ENCODE results near the gene SERINC3. TPM values are rescaled to one million over a fixed set of nuclear protein-coding genes. Genes with fewer than 3 reads are reported as not detected.
"Not testable (repeated sequence)": the region's sequence is repeated elsewhere in the genome, so short reads cannot be mapped to it uniquely, and the experiment has no call there.

Gene SERINC3
- total and polyA plus RNA-seq, 5 experiments from 2014 or later = 82.0 to 207 (median 163) TPM

- DNase-seq, H3K27me3 Mint-ChIP-seq, H3K4me3 Mint-ChIP-seq, POLR2A ChIA-PET, ATAC-seq, H3K9me3 Mint-ChIP-seq, H3K36me3 Mint-ChIP-seq, H3K27ac Mint-ChIP-seq: not testable (repeated sequence)
- H3K4me1 Mint-ChIP-seq = peaks cover 12 to 24% (median 23%) of the 10 kb centered on the region in 4 donors
Observed at GRCh38 chr20:44472283-44472682, 49.6 kb downstream of the SERINC3 start.

GRCh38 chr20:44471481-44471882, 50.4 kb downstream of the SERINC3 start:
- no peak overlapping the region for H3K4me3 Mint-ChIP-seq
- ATAC-seq = no peak
- DNase-seq = no peak
- H3K36me3 Mint-ChIP-seq = no peaks in the 10 kb centered on the region
- H3K27ac Mint-ChIP-seq = no peak overlapping the region
- H3K9me3 Mint-ChIP-seq = no peaks in the 10 kb centered on the region
- H3K4me1 Mint-ChIP-seq = peaks cover 5 to 16% (median 15%) of the 10 kb centered on the region in 4 donors
- H3K27me3 Mint-ChIP-seq = peaks cover 0 to 2% (median 0%) of the 10 kb centered on the region in 5 donors
- POLR2A ChIA-PET = no interaction called here

- H3K27me3 Mint-ChIP-seq = peaks cover 0 to 2% (median 0%) of the 10 kb centered on the region in 5 donors
- H3K4me3 Mint-ChIP-seq = no peak overlapping the region
- H3K36me3 Mint-ChIP-seq = no peaks in the 10 kb centered on the region
- H3K4me1 Mint-ChIP-seq = peaks cover 3 to 6% (median 5%) of the 10 kb centered on the region in 4 donors
- no peak overlapping the region for H3K27ac Mint-ChIP-seq
- POLR2A ChIA-PET = no interaction called here
- no peaks in the 10 kb centered on the region for H3K9me3 Mint-ChIP-seq
- no peak for ATAC-seq
- DNase-seq = no peak
Observed at GRCh38 chr20:44470327-44470726, 51.5 kb downstream of the SERINC3 start.

- Mint-ChIP-seq H3K9me3 (no peaks in the 10 kb centered on the region), H3K36me3 (no peaks in the 10 kb centered on the region), H3K4me3 (no peak overlapping the region), H3K4me1 (no peaks in the 10 kb centered on the region), H3K27me3 (peaks cover 0 to 2% (median 0%) of the 10 kb centered on the region in 5 donors), H3K27ac (no peak overlapping the region)
- POLR2A ChIA-PET = no interaction called here
- DNase-seq (no peak), ATAC-seq (no peak)
Observed at GRCh38 chr20:44468044-44468782, 53.7 kb downstream of the SERINC3 start.

- POLR2A ChIA-PET = no interaction called here
Observed at GRCh38 chr20:44467289-44467883, 54.5 kb downstream of the SERINC3 start.

GRCh38 chr20:44465001-44465560, 56.8 kb downstream of the SERINC3 start:
- no peak overlapping the region for H3K4me3 Mint-ChIP-seq
- ATAC-seq = no peak
- no peaks in the 10 kb centered on the region for H3K9me3 Mint-ChIP-seq
- POLR2A ChIA-PET = no interaction called here
- H3K4me1 Mint-ChIP-seq = peaks cover 0 to 2% (median 0%) of the 10 kb centered on the region in 4 donors
- peaks cover 0 to 2% (median 0%) of the 10 kb centered on the region in 5 donors for H3K27me3 Mint-ChIP-seq
- DNase-seq = no peak
- no peaks in the 10 kb centered on the region for H3K36me3 Mint-ChIP-seq
- peak overlapping the region in 1 of 10 donors; percentile 9 for H3K27ac Mint-ChIP-seq

More at GRCh38 chr20:44467289-44467883, 54.5 kb downstream of the SERINC3 start:
- no peaks in the 10 kb centered on the region for H3K4me1 Mint-ChIP-seq
- H3K4me3 Mint-ChIP-seq = no peak overlapping the region
- H3K27ac Mint-ChIP-seq = no peak overlapping the region
- ATAC-seq (no peak), DNase-seq (no peak)
- H3K27me3 Mint-ChIP-seq = peaks cover 0 to 2% (median 0%) of the 10 kb centered on the region in 5 donors
- H3K9me3 Mint-ChIP-seq = no peaks in the 10 kb centered on the region
- no peaks in the 10 kb centered on the region for H3K36me3 Mint-ChIP-seq

GRCh38 chr20:44464514-44464913, 57.4 kb downstream of the SERINC3 start:
- Mint-ChIP-seq H3K36me3 (no peaks in the 10 kb centered on the region), H3K4me1 (peaks cover 0 to 2% (median 0%) of the 10 kb centered on the region in 4 donors)

GRCh38 chr20:44463466-44463865, 58.4 kb downstream of the SERINC3 start:
- Mint-ChIP-seq H3K4me1 (peaks cover 0 to 2% (median 0%) of the 10 kb centered on the region in 4 donors), H3K36me3 (no peaks in the 10 kb centered on the region), H3K27ac (no peak overlapping the region), H3K27me3 (no peaks in the 10 kb centered on the region), H3K4me3 (no peak overlapping the region), H3K9me3 (no peaks in the 10 kb centered on the region)
- ATAC-seq (no peak), DNase-seq (no peak)
- POLR2A ChIA-PET = no interaction called here

More at GRCh38 chr20:44464514-44464913, 57.4 kb downstream of the SERINC3 start:
- Mint-ChIP-seq H3K9me3 (no peaks in the 10 kb centered on the region), H3K27ac (no peak overlapping the region), H3K4me3 (no peak overlapping the region), H3K27me3 (peaks cover 0 to 2% (median 0%) of the 10 kb centered on the region in 5 donors)
- ATAC-seq = no peak
- POLR2A ChIA-PET = no interaction called here
- DNase-seq = no peak

- DNase-seq (no peak), ATAC-seq (no peak)
- Mint-ChIP-seq H3K4me1 (peaks cover 0 to 2% (median 0%) of the 10 kb centered on the region in 4 donors), H3K36me3 (no peaks in the 10 kb centered on the region), H3K27ac (no peak overlapping the region), H3K9me3 (no peaks in the 10 kb centered on the region), H3K27me3 (no peaks in the 10 kb centered on the region), H3K4me3 (no peak overlapping the region)
- POLR2A ChIA-PET = interaction anchor here (1.1 kb wide), 1 partner anchor 13 kb away, joined by 4 read pairs; no protein-coding TSS in a partner anchor
Observed at GRCh38 chr20:44461803-44462174, 60.1 kb downstream of the SERINC3 start.

GRCh38 chr20:44461142-44461802, 60.6 kb downstream of the SERINC3 start:
- Mint-ChIP-seq H3K4me1 (peaks cover 0 to 2% (median 0%) of the 10 kb centered on the region in 4 donors), H3K27ac (no peak overlapping the region), H3K27me3 (no peaks in the 10 kb centered on the region), H3K9me3 (no peaks in the 10 kb centered on the region), H3K36me3 (no peaks in the 10 kb centered on the region), H3K4me3 (no peak overlapping the region)
- DNase-seq = no peak
- POLR2A ChIA-PET = interaction anchor here (1.1 kb wide), 1 partner anchor 14 kb away, joined by 4 read pairs; no protein-coding TSS in a partner anchor
- no peak for ATAC-seq

- Mint-ChIP-seq H3K4me1 (peaks cover 0 to 2% (median 0%) of the 10 kb centered on the region in 4 donors), H3K27ac (no peak overlapping the region), H3K27me3 (no peaks in the 10 kb centered on the region), H3K9me3 (no peaks in the 10 kb centered on the region), H3K4me3 (no peak overlapping the region), H3K36me3 (no peaks in the 10 kb centered on the region)
- DNase-seq = peak in 4 of 10 donors; percentile 5 to 30 (median 18)
- ATAC-seq = no peak
- POLR2A ChIA-PET = no interaction called here
Observed at GRCh38 chr20:44460795-44461141, 61.1 kb downstream of the SERINC3 start.

GRCh38 chr20:44459271-44459670, 62.6 kb downstream of the SERINC3 start:
- POLR2A ChIA-PET = no interaction called here
- Mint-ChIP-seq H3K9me3 (no peaks in the 10 kb centered on the region), H3K4me1 (peaks cover 0 to 2% (median 0%) of the 10 kb centered on the region in 4 donors), H3K27me3 (no peaks in the 10 kb centered on the region), H3K27ac (peak overlapping the region in 2 of 10 donors; percentile 2 to 34), H3K36me3 (no peaks in the 10 kb centered on the region), H3K4me3 (no peak overlapping the region)
- DNase-seq (no peak), ATAC-seq (no peak)

GRCh38 chr20:44457016-44457415, 64.9 kb downstream of the SERINC3 start:
- H3K4me3 Mint-ChIP-seq = no peak overlapping the region
- H3K27me3 Mint-ChIP-seq = no peaks in the 10 kb centered on the region
- no peak overlapping the region for H3K27ac Mint-ChIP-seq
- POLR2A ChIA-PET = no interaction called here
- no peaks in the 10 kb centered on the region for H3K9me3 Mint-ChIP-seq
- H3K4me1 Mint-ChIP-seq = peaks cover 0 to 2% (median 0%) of the 10 kb centered on the region in 4 donors
- DNase-seq (no peak), ATAC-seq (no peak)
- no peaks in the 10 kb centered on the region for H3K36me3 Mint-ChIP-seq

Data from naive thymus-derived CD8-positive, alpha-beta T cell (primary cell).